ENCODE measurements around the gene FKBP10. TPM values are rescaled to one million over a fixed set of nuclear protein-coding genes. Genes with fewer than 3 reads are reported as not detected.

The FKBP10 gene
- total and polyA plus RNA-seq, 2 donors (not counting 3 experiments of a cell fraction or from before 2014, with no cell fraction given): 168 to 377 TPM

DNA sequence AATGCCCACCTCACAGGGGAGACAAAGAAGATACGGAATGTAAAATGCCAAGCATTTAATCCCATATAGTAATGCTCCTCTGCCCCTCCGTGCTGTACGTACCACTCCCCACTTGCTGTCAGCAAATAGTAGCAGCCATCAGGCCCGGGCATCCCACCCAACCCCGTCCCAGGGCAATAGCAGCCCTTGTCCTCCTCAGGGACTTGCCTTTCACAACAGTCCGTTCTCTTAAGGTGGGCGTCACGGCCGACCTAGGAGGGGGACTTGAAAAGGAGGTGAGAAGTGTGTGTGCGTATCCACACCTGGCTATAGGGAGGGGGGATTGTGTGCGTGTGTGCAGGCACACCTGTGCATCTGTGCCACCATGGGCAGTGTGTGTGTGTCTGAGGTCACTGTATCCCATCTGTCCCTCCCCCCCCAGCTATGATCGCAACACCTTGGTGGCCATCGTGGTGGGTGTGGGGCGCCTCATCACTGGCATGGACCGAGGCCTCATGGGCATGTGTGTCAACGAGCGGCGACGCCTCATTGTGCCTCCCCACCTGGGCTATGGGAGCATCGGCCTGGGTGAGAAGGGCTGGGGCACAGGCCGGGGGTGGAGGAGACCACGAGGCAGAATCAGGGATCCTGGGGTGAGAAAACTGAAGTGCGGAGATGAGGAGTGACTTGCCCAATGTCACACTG is 4.0 kb downstream of the FKBP10 start:
- dilution Hi-C loops (cut with MboI; ENCODE audit: extremely low pct_ligation_motif_present, low sequenced_read_pairs): no loop called here
- Histone ChIP-seq H4K20me1 (replicated peaks; ENCODE audit: control insufficient read depth, extremely low read depth, insufficient read depth, low read length) (no peaks in the 10 kb centered on the region), H3K9ac (replicated peaks; ENCODE audit: extremely low read depth, insufficient read depth, low read length) (no peak overlapping the region), H3K4me2 (ENCODE audit: insufficient read depth, low read length) (no peak overlapping the region), H3K27ac (ENCODE audit: insufficient read depth, low read depth, low read length) (no peak overlapping the region), H3K4me3 (replicated peaks in 1 of 3; ENCODE audit: insufficient read depth in 1 of 3, low read depth in 1 of 3, low read length in 3 of 3) (no peak overlapping the region), H3K36me3 (ENCODE audit: control insufficient read depth in 2 of 2, extremely low read depth in 1 of 2, insufficient read depth in 2 of 2, low read length in 2 of 2) (peaks cover 0 to 21% of the 10 kb centered on the region in 2 experiments), H2AFZ (ENCODE audit: low read depth, low read length) (no peak overlapping the region), H3K9me3 (replicated peaks; ENCODE audit: control insufficient read depth, insufficient read depth, low read length) (no peaks in the 10 kb centered on the region), H3K27me3 (ENCODE audit: control insufficient read depth in 2 of 2, insufficient read depth in 2 of 2, low read length in 2 of 2) (no peaks in the 10 kb centered on the region), H3K9me1 (replicated peaks; ENCODE audit: control insufficient read depth, extremely low read depth, insufficient read depth, low read length) (no peaks in the 10 kb centered on the region), H3K79me2 (ENCODE audit: control insufficient read depth, insufficient read depth, low read length) (peaks cover 28% of the 10 kb centered on the region), H3K4me1 (ENCODE audit: control insufficient read depth, extremely low read depth, insufficient read depth, low read length) (peaks cover 18% of the 10 kb centered on the region)
- POLR2A ChIA-PET: no interaction called here
- BruUV-seq (replicated peaks): no TSS peak
- CTCF ChIA-PET: no interaction called here
- no peak for DNase-seq (ENCODE audit: low read depth, low spot score)
- FAIRE-seq: no peak
- intact Hi-C loops (cut with micrococcal nuclease): no loop called here
- TF ChIP-seq GATA2 (IDR thresholded peaks at IDR 0.05; ENCODE audit: insufficient read depth, insufficient read length, low read depth, low read length) (no peak), EZH2 (IDR thresholded peaks at IDR 0.05; ENCODE audit: borderline replicate concordance, low read depth, low read length, severe bottlenecking) (no peak)
- TF ChIP-seq, protein P1, sequence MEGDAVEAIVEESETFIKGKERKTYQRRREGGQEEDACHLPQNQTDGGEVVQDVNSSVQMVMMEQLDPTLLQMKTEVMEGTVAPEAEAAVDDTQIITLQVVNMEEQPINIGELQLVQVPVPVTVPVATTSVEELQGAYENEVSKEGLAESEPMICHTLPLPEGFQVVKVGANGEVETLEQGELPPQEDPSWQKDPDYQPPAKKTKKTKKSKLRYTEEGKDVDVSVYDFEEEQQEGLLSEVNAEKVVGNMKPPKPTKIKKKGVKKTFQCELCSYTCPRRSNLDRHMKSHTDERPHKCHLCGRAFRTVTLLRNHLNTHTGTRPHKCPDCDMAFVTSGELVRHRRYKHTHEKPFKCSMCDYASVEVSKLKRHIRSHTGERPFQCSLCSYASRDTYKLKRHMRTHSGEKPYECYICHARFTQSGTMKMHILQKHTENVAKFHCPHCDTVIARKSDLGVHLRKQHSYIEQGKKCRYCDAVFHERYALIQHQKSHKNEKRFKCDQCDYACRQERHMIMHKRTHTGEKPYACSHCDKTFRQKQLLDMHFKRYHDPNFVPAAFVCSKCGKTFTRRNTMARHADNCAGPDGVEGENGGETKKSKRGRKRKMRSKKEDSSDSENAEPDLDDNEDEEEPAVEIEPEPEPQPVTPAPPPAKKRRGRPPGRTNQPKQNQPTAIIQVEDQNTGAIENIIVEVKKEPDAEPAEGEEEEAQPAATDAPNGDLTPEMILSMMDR (IDR thresholded peaks at IDR 0.05; ENCODE audit: extremely low read depth in 1 of 2, insufficient read depth in 1 of 2, low read depth in 1 of 2, low read length in 2 of 2): no peak

- no peak overlapping the region for H3K4me3 ChIP-seq (replicated peaks in 1 of 3; ENCODE audit: insufficient read depth in 1 of 3, low read depth in 1 of 3, low read length in 3 of 3)
- H3K9me3 ChIP-seq (replicated peaks; ENCODE audit: control insufficient read depth, insufficient read depth, low read length): no peaks in the 10 kb centered on the region
- no peak overlapping the region for H3K9ac ChIP-seq (replicated peaks; ENCODE audit: extremely low read depth, insufficient read depth, low read length)
- H3K27ac ChIP-seq (ENCODE audit: insufficient read depth, low read depth, low read length): no peak overlapping the region
- no peak overlapping the region for H2AFZ ChIP-seq (ENCODE audit: low read depth, low read length)
- no peaks in the 10 kb centered on the region for H3K9me1 ChIP-seq (replicated peaks; ENCODE audit: control insufficient read depth, extremely low read depth, insufficient read depth, low read length)
- ChIA-PET CTCF (no interaction called here), POLR2A (no interaction called here)
- no peak for FAIRE-seq
- intact Hi-C loops (cut with micrococcal nuclease) (no loop called here), dilution Hi-C loops (cut with MboI; ENCODE audit: extremely low pct_ligation_motif_present, low sequenced_read_pairs) (no loop called here)
- H3K4me1 ChIP-seq (ENCODE audit: control insufficient read depth, extremely low read depth, insufficient read depth, low read length): peaks cover 13% of the 10 kb centered on the region
- H3K4me2 ChIP-seq (ENCODE audit: insufficient read depth, low read length): no peak overlapping the region
- H3K79me2 ChIP-seq (ENCODE audit: control insufficient read depth, insufficient read depth, low read length): peaks cover 24% of the 10 kb centered on the region
- H3K36me3 ChIP-seq (ENCODE audit: control insufficient read depth in 2 of 2, extremely low read depth in 1 of 2, insufficient read depth in 2 of 2, low read length in 2 of 2): peaks cover 0 to 24% of the 10 kb centered on the region in 2 experiments
- no peak for DNase-seq (ENCODE audit: low read depth, low spot score)
- no peaks in the 10 kb centered on the region for H4K20me1 ChIP-seq (replicated peaks; ENCODE audit: control insufficient read depth, extremely low read depth, insufficient read depth, low read length)
- BruUV-seq (replicated peaks): no TSS peak
- TF ChIP-seq MAX (IDR thresholded peaks at IDR 0.05; ENCODE audit: insufficient read depth, insufficient read length) (no peak), MYC (IDR thresholded peaks at IDR 0.05; ENCODE audit: low read depth, low read length) (no peak), JUN (IDR thresholded peaks at IDR 0.05; ENCODE audit: borderline replicate concordance, insufficient read depth, insufficient read length, low read depth) (no peak), POLR2AphosphoS5 (IDR thresholded peaks at IDR 0.05; ENCODE audit: insufficient read depth, low read depth, low read length) (no peak), GATA2 (IDR thresholded peaks at IDR 0.05; ENCODE audit: insufficient read depth, insufficient read length, low read depth, low read length) (no peak), EZH2 (IDR thresholded peaks at IDR 0.05; ENCODE audit: borderline replicate concordance, low read depth, low read length, severe bottlenecking) (no peak), POLR2A (IDR thresholded peaks at IDR 0.05; ENCODE audit: low read depth, low read length) (no peak), FOS (IDR thresholded peaks at IDR 0.05; ENCODE audit: borderline replicate concordance, insufficient read depth, low read length) (no peak)
- TF ChIP-seq, protein P1 (IDR thresholded peaks at IDR 0.05; ENCODE audit: extremely low read depth in 1 of 2, insufficient read depth in 1 of 2, low read depth in 1 of 2, low read length in 2 of 2): no peak
- H3K27me3 ChIP-seq (ENCODE audit: control insufficient read depth in 2 of 2, insufficient read depth in 2 of 2, low read length in 2 of 2): no peaks in the 10 kb centered on the region
Observed at GRCh38 chr17:41818024-41818423, 5.2 kb downstream of the FKBP10 start.
